Retinal pigment epithelial cell (primary cell): ENCODE results near the gene SCARB2.

Source experiments
- DNase-seq: peaks from one replicate; pipeline ENCODE4 v3.0.0-alpha.2; 2010; ENCODE audit warnings: low read depth
- H3K4me3 ChIP-seq: 2 replicates; pipeline ENCODE4 v1.5.1; 2011; ENCODE audit warnings: mild to moderate bottlenecking, low read length, control low read depth, moderate library complexity
- CTCF ChIP-seq: conservative IDR thresholded peaks from 2 replicates; pipeline ENCODE4 v1.5.1; 2011; ENCODE audit warnings: low read depth, low read length, control low read depth, inconsistent platforms

The SCARB2 gene

GRCh38 chr4:76235915-76236314 is 22.3 kb upstream of the SCARB2 start:
- no peak for DNase-seq
- no peak overlapping the region for H3K4me3 ChIP-seq
- no peak for TF ChIP-seq CTCF

- TF ChIP-seq CTCF, result no peak
- no peak for DNase-seq
These were observed 21.8 kb upstream of the SCARB2 start for GRCh38 chr4:76235407-76235806.

GRCh38 chr4:76234679-76235044 is 21.0 kb upstream of the SCARB2 start:
- no peak for TF ChIP-seq CTCF
- no peak overlapping the region for H3K4me3 ChIP-seq
- DNase-seq, result no peak

More at GRCh38 chr4:76235407-76235806, 21.8 kb upstream of the SCARB2 start:
- H3K4me3 ChIP-seq, result no peak overlapping the region

GRCh38 chr4:76233967-76234678 is 20.5 kb upstream of the SCARB2 start:
- no peak for DNase-seq
- no peak for TF ChIP-seq CTCF
- no peak overlapping the region for H3K4me3 ChIP-seq

GRCh38 chr4:76233529-76233928 is 19.9 kb upstream of the SCARB2 start:
- DNase-seq, result no peak
- H3K4me3 ChIP-seq, result no peak overlapping the region
- TF ChIP-seq CTCF, result no peak

- no peak for TF ChIP-seq CTCF
- DNase-seq, result no peak
- no peak overlapping the region for H3K4me3 ChIP-seq
These were observed 19.5 kb upstream of the SCARB2 start for GRCh38 chr4:76233083-76233482.

GRCh38 chr4:76232681-76233080 is 19.1 kb upstream of the SCARB2 start:
- no peak overlapping the region for H3K4me3 ChIP-seq
- no peak for TF ChIP-seq CTCF
- no peak for DNase-seq
